ENCODE results near the gene TGM2.
"Not testable (repeated sequence)": the region's sequence is repeated elsewhere in the genome, so short reads cannot be mapped to it uniquely, and the experiment has no call there.

TGM2 gene

GRCh38 chr20:38104285-38104684, 60.8 kb downstream of the TGM2 start:
- H3K4me3 ChIP-seq (ENCODE audit: low read depth, low read length): no peak overlapping the region
- no peak for TF ChIP-seq CTCF (IDR thresholded peaks at IDR 0.05; ENCODE audit: insufficient read depth, low read depth, low read length, missing control alignments)
- DNase-seq (ENCODE audit: low read depth): no peak

- H3K4me3 ChIP-seq (ENCODE audit: low read depth, low read length); DNase-seq (ENCODE audit: low read depth): not testable (repeated sequence)
Observed at GRCh38 chr20:38102206-38102605, 62.9 kb downstream of the TGM2 start.

GRCh38 chr20:38098952-38099351, 66.1 kb downstream of the TGM2 start:
- TF ChIP-seq CTCF (IDR thresholded peaks at IDR 0.05; ENCODE audit: insufficient read depth, low read depth, low read length, missing control alignments): no peak
- no peak overlapping the region for H3K4me3 ChIP-seq (ENCODE audit: low read depth, low read length)
- DNase-seq (ENCODE audit: low read depth): no peak

- DNase-seq (ENCODE audit: low read depth): peak; percentile 29
- no peak for TF ChIP-seq CTCF (IDR thresholded peaks at IDR 0.05; ENCODE audit: insufficient read depth, low read depth, low read length, missing control alignments)
- peak overlapping the region; percentile 18 for H3K4me3 ChIP-seq (ENCODE audit: low read depth, low read length)
Observed at GRCh38 chr20:38095017-38095686, 69.9 kb downstream of the TGM2 start.

DNA sequence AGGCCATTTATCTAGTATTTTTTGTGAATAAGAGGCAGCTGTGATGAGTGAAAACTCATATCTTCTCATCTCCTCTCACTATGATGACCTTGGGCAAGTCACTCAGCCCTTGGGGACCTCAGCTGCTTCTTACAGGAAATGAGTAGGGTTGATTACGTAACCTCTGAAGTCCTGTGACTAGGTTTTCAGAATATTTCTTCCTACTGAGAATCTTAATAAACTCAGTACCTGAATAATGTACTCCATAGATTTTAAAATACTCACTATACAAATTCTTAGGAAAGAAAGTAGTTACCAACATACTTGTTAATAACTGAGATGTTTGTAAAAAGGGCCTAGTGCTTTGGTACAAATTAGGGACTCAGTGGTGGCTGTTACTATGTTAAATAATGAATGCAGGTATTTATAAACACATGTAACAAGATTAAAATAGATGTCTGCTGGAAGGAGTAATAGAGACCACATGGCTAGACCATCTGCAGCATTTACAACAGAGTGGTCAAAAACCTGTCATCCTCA, 70.6 kb downstream of the TGM2 start:
- no peak for TF ChIP-seq CTCF (IDR thresholded peaks at IDR 0.05; ENCODE audit: insufficient read depth, low read depth, low read length, missing control alignments)
- peak overlapping the region; percentile 7; the same call in 1 of the 2 replicates for H3K4me3 ChIP-seq (ENCODE audit: low read depth, low read length)
- DNase-seq (ENCODE audit: low read depth): peak; percentile 93

- no peak for DNase-seq (ENCODE audit: low read depth)
- no peak overlapping the region for H3K4me3 ChIP-seq (ENCODE audit: low read depth, low read length)
Observed at GRCh38 chr20:38093641-38094077, 71.4 kb downstream of the TGM2 start.

DNA sequence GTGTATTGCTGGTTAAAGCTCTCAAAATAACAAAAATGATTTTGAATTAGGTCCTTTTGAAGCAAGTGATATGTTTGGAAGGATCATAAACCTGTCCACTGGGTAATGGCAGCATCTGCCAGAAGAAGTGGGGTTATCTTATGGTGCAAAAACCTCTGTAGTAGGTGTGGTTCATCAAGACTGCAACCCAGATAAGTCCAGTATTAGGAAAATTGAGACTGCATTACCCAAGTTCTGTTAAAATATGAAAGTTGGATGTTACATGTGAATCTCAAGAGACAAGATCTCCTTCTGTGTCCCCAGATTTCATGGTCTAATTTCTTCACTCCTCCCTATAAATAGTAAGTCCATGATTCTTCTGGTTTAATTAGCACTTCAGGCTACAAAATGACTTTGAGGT, 72.2 kb downstream of the TGM2 start:
- H3K4me3 ChIP-seq (ENCODE audit: low read depth, low read length): peak overlapping the region; percentile 44
- no peak for DNase-seq (ENCODE audit: low read depth)
- TF ChIP-seq CTCF (IDR thresholded peaks at IDR 0.05; ENCODE audit: insufficient read depth, low read depth, low read length, missing control alignments): no peak

More at GRCh38 chr20:38093641-38094077, 71.4 kb downstream of the TGM2 start:
- no peak for TF ChIP-seq CTCF (IDR thresholded peaks at IDR 0.05; ENCODE audit: insufficient read depth, low read depth, low read length, missing control alignments)

Data from GM12865 (cell line).